Activated CD8-positive, alpha-beta memory T cell treated with anti-CD3 and anti-CD28 coated beads for 1 hour (primary cell): Measurements from ENCODE around the gene TMIGD3.
"Not testable (repeated sequence)": the region's sequence is repeated elsewhere in the genome, so short reads cannot be mapped to it uniquely, and the experiment has no call there.

ENCODE experiments used
- DNase-seq, 2 donors: peaks; one replicate each; pipeline ENCODE4 v3.0.0-alpha.2; 2020; ENCODE audit warnings: low read depth in 1 of 2; ENCODE audit errors: extremely low read depth in 1 of 2

Gene TMIGD3

DNA sequence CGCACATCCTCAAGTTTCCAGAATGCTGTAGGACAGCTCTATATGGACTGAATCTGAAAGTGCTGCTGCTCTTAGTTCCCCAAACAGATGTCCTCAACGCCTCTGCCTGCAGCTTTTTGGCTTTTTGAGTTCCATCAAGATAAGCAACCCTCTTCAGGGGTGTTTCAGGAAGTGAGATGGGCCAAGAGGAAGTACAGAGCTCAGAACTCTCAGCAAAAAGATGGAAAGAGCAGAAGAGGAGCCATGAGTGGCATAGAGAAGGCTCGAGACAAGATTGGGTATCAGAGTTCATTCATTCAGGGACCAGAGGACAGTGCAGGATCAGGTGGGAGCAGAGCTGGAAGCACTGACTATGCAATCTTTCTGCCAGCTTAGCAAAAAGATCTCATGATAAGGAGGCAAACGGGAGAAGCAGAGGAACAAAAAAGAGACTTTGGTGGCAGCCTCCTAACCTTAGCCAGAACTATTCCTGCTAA is at the start of gene TMIGD3, which contains the start of gene ADORA3:
TMIGD3 (minus strand) TSS at position 49 of the 476 bp plus-strand sequence. CDS start 279 bp downstream, outside the sequence.
ADORA3 (minus strand) TSS at position 49 of the 476 bp plus-strand sequence. CDS start 279 bp downstream, outside the sequence.
- DNase-seq = no peak

DNA sequence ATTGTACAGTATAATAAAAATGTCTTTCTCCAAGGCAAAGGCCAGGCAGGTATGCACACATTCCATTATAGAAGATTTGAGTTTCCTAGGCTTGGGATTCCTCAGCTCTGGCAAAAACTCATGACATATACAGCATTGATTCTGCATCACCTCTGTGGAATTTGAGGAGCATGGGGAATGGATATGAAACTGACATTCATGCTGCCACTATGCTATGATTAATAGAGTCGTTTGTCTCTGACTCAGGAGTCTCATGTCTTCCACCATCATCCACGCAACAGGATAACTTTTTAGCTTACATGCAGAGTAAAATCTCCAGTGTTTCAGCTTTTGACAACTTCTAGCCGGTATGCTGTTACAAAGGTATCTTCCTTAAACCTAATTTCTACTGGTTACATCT is 49.8 kb upstream of the TMIGD3 start:
- DNase-seq = no peak

DNA sequence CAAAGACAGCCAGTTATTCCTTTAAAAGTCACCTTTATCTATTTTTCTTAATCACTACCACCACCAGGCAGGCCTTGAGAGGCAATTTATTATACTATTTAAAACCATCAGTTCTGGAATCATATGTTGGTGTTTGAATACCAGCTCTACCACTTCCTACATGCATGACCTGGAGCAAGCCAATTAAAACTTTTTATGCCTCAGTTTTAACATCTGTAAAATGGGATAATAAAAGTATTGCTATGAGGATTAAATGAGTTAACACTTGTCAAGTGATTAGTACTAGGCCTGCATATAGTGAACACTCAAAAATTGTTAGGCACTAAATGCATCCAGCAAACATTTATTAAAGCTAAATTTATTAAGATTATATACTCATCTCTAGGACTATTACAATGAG is 49.2 kb upstream of the TMIGD3 start:
- DNase-seq = no peak

DNA sequence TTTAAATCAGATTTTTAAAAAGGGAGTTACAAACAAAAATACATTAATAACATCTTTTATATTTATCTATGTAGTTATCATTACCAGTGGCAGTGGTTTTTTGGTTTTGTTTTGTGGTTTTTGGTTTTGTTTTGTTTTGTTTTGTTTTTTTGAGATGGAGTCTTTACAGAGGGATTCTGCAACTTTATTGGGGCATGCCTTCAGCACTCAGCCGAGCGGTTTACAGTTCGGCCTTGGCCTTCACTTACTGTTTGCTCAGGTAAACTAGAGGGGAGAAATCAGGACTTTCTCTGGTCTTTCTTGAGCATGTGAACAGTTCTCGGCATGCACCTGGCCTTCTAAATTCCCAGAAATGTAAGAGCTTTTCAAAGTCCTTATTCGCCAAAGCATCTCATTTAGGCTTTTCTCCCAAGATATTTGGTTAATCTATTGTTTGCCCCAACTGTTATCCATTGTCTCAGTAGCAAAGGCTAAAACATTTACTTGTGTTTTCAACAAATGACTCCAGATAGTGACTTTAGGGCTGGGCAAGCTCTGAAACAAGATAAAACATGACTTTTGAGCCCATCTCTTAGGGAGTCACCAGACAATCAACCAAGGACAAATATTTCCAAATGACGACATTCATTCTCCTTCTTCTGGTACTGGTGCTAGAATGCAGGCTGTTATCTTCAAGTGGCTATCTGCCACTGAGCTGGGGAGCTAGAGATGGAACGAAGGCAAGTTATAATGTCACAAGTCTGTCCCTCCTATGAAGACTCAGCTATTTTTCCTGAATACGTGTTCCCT is 48.4 kb upstream of the TMIGD3 start:
- no peak for DNase-seq

DNA sequence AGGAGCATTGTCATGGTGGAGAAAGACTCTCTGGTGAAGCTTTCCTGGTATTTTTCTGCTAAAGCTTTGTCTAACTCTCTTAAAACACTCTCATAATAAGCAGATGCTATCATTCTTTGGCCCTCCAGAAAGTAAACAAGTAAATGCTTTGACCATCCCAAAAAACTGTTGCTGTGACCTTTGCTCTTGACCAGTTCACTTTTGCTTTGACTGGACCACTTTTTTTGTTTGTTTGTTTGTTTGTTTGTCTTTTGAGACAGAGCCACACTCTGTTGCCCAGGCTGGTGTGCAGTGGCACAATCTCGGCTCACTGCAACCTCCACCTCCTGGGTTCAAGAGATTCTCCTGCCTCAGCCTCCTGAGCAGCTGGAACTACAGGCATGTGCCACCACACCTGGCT is 44.4 kb upstream of the TMIGD3 start:
- DNase-seq = not testable (repeated sequence)

- no peak for DNase-seq
These were observed 38.8 kb upstream of the TMIGD3 start for GRCh38 chr1:111542187-111542586.

DNA sequence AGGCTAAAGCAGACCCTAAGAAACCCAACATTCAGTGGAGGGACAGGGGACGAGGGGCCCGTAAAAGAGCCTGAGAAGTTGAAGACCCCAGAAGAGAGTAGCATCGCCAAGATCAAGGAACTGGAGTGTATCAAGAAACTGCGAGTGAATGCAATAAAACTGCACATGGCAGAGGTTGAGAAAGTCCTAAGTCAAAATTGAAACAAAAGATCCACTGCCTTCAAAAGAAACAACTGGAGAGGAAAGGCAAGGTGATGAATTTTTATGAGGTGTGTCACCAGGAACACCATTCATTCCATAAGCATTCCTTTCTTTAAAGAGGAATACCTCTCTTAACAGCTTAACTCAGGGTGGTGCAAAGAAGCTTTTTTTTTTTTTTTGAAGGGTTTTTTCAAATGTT is 38.3 kb upstream of the TMIGD3 start:
- DNase-seq = no peak

GRCh38 chr1:111540928-111541327 is 37.5 kb upstream of the TMIGD3 start:
- no peak for DNase-seq

DNA sequence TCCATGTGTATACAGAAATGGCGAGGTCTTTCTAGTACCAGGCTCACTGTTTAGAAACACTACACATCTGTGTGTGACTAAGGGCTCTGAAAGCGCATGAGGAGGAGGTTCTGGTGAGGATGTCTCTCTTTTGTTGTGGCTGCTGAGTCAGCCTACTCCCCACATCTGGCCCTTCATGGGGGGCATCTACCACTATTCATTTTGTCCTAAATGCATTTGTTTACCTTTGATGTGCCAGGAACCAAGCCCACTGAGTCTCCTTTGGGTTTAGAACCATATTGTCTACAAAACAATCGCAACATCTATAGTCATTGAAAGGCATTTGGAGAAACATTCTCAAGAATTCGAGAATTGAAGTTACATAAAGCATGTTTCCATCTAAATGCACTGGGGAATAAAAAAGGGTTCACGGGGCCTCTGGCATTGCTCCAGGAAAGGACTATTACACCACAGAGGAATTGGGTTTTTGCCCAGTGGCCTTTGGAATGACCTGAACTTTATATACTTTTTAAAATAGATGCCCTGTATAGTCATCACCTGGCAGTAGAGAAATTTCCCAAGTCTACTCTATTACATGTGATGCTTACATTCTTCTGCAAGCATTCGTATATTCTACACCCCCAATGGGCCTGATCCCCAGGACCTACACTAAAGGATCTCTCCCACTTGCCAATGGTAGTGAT is 35.1 kb upstream of the TMIGD3 start:
- DNase-seq = no peak

DNA sequence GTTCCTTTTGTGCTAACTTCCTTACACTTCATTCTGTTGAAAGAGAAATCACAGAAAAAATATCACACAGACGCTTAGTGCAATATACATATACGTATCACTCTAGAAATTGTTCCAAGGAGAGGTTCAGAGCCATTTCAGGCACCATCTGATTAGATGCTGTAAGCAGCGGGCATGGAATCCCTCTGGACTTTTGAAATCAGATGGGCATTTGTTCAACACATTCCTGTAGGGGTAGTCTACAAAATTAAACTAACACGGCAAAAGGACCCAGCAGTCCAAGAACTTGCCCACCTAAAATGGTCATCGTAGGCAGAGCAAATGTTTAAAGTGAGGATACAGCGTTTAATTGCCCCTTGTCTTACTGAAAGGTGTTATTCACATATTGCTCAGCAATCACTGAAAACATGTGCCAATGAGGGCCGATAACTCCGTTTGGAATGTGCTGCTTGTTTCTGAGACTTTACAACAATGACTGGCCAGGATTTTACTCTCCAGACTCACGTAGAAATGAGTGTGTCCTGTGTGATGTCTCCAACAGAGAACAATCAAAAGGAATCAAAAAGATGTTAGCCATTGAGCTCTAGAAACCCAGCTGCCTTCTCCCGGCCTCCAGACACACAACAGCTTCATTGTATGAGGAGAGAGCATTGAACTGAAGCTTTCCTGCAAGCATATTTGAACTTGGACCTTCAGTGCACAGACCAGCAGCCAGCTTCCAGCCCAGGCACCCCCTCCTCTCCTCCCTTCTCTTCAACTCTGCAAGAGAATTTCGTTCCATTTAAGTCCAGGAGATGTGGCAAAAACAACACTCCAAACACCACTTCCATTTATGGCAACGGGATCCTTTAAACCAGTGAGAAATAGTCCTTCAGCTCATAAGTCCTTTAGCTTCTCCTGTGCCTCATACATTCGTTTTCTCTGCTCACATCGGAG is 32.1 kb upstream of the TMIGD3 start:
- no peak for DNase-seq

GRCh38 chr1:111520053-111520452 is 16.6 kb upstream of the TMIGD3 start:
- DNase-seq = no peak

- no peak for DNase-seq
These were observed 14.2 kb upstream of the TMIGD3 start for GRCh38 chr1:111517469-111518225.

DNA sequence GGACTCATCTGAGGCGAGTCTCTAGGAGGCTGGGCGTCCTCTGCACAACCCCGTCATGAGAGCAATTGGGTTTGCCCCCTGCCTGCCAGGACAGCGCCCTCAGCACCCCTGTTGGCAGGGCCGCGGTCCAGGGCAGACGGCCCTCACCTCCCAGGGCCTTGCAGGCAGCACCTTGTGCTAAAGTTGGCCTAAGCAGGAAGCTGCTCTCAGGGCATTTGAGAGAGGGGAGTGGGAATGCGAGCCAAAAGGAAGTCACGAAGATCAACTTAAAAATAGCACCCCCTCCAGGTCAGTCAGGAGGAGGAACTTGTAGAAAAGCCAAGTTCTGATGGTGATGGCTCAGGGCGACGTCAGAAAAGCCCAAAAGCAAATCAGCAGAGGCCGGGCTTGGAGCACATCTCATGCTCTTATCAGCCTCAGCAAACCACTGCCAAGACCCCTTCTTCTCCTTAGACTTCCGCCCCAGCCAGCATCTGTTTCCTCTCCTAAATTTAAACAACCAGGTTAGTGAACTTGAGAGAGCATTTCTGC is 12.6 kb upstream of the TMIGD3 start:
- no peak for DNase-seq

GRCh38 chr1:111515291-111516004 is 12.0 kb upstream of the TMIGD3 start:
- DNase-seq = no peak

- no peak for DNase-seq
These were observed 10.1 kb upstream of the TMIGD3 start for GRCh38 chr1:111513410-111514020.

GRCh38 chr1:111512931-111513330 is 9.5 kb upstream of the TMIGD3 start:
- DNase-seq = no peak

DNA sequence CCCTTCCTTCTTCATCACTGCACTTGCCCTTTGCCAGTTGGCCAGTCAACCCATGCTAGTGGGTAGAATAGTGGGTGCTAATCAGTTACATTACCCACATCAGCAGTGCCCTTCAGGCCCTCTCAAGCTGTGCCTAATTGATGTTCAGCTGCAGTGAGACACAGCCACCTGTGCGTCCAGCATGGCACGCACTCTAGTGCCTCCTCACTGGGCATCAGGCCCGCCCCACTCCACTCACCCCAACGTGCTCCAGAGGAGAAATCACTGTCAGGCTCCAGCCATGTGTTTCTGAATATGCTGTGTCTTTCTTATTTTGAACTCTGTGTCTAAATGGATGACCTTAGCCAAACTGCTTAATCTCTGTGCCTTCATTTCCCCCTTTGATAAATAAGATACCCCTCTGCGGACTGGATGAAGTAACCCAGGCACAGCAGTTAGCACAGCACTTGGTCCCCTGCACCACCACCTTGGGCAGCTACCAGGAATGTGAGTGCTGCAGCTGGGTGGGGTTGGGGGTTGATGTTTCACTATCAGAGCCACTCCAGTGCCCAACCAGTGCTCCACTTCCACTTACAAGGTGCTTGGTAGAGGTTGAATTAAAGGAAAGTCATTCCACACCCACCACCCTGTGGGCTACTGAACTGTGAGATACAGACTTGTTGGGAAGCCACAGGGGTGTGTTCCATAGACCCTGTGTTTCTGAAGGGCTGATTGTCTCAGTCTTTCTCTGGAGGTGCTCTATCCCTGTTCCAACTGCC is 8.9 kb upstream of the TMIGD3 start:
- no peak for DNase-seq

GRCh38 chr1:111511370-111511769 is 7.9 kb upstream of the TMIGD3 start:
- no peak for DNase-seq
